ENCODE measurements around the gene OR52A5.

GRCh38 chr11:5081405-5081804, 56.8 kb downstream of the OR52A5 start:
- TF ChIP-seq CTCF (IDR thresholded peaks at IDR 0.05; ENCODE audit: low read length) (no peak), EZH2 (optimal IDR thresholded peaks at IDR 0.05; ENCODE audit: low read depth, low read length) (no peak)

Measured in MM.1S (cell line).